ENCODE data around the gene MPG. TPM values are rescaled to one million over a fixed set of nuclear protein-coding genes. Genes with fewer than 3 reads are reported as not detected.

Gene MPG
- total and polyA plus RNA-seq, 2 of the 8 experiments (the other 6 are each of a cell fraction or from before 2014, with no cell fraction given): 37.6 to 83.7 TPM

- TF ChIP-seq CHD7 (IDR thresholded peaks at IDR 0.05; ENCODE audit: insufficient replicate concordance, low read length): no peak
- TF ChIP-seq GABPA (IDR thresholded peaks at IDR 0.05; ENCODE audit: borderline replicate concordance, insufficient read depth, low read length): 0 out of 2 replicates have a peak, but pooled peaks have one; percentile 5
- TF ChIP-seq CREB1 (IDR thresholded peaks at IDR 0.05): peak; percentile 70
- no peak for TF ChIP-seq TCF12 (IDR thresholded peaks at IDR 0.05; ENCODE audit: low read depth, low read length)
- TF ChIP-seq KDM5A (IDR thresholded peaks at IDR 0.05; ENCODE audit: low read length): 0 out of 2 replicates have a peak, but pooled peaks have one; percentile 23
- no peak; a peak in 1 of 4 replicates for TF ChIP-seq HDAC2 (IDR thresholded peaks at IDR 0.05; ENCODE audit: borderline replicate concordance in 1 of 2, low read depth in 2 of 2, low read length in 2 of 2)
- TF ChIP-seq GTF2F1 (IDR thresholded peaks at IDR 0.05; ENCODE audit: borderline replicate concordance, low read depth, low read length): no peak
- peak; percentile 57; the same call in 1 of the 2 replicates for TF ChIP-seq TBP (IDR thresholded peaks at IDR 0.05; ENCODE audit: low read depth, low read length)
- peak; percentile 85 for TF ChIP-seq POLR2AphosphoS5 (IDR thresholded peaks at IDR 0.05; ENCODE audit: low read depth, low read length)
- no peak for TF ChIP-seq BRCA1 (IDR thresholded peaks at IDR 0.05; ENCODE audit: low read depth, low read length)
These were observed 24.4 kb upstream of the MPG start, which contains the start of the genes POLR3K and SNRNP25 (continued) for GRCh38 chr16:53346-54236.

Data from H1 (cell line).